HTERT RPE-1 (cell line): ENCODE measurements around the gene ADGRB2.

Experiments used
- in situ Hi-C: fragments of 300-500 bp; cut with MboI; formaldehyde crosslinking; loops from 4 replicates; pipeline ENCODE4 v1.14.3; 2020; ENCODE audit warnings: low sequenced_read_pairs

ADGRB2 gene

DNA sequence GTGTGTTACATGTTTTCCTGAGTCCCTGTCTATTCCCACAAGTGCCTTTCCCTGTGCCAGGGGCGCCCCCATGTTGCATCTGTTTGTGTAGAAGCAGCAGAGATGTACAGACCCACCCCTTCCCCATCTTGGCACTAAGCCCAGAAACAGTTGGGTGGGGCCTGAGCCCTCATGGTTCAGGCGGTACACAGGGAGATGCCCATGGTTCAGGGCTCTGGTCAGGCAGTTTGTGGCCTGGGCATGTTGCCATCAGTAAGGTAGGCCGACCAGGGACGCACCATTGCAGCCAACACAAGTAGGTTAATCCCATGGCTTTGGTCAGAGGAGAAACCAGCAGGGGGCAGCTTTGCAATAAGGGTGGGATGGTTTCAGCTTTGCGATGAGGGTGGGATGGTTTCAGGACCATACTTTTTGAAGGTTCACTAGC is 914 bp upstream of the ADGRB2 start:
- in situ Hi-C loops = no loop called here

DNA sequence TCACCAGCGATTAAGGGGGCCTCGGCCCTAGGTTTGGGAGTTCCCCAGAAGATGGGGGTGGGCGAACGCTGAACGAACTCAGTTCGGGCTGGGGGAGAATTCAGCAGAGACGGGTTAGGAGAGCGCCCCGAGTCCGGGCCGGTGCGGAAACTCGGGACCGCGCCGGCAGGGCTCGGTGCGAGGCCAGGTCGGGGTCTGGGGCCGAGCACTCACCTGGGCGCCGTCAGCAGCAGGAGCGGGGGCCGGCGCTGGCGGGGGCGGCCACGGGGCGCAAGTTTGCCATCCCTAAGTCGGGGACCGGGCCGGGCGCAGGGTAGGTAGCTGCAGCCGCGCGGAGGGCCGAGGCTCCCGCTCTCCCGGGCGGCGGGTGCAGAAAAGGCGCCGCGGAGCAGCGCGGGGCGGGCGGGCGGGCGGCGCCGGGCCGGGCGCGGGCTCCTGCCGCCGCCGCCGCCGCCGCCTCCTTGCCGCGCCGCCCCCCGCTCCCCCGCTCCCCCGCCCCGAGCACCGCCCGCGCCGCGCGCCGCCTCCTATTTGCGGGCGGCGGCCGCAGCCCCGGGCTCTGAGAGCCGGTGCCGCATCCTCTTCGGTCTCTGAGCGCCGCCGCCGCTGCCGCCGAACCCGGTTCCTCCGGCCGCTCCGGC is 349 bp downstream of the ADGRB2 start:
- in situ Hi-C loops = no loop called here

GRCh38 chr1:31762726-31763670 is 1.1 kb downstream of the ADGRB2 start:
- in situ Hi-C loops = no loop called here

DNA sequence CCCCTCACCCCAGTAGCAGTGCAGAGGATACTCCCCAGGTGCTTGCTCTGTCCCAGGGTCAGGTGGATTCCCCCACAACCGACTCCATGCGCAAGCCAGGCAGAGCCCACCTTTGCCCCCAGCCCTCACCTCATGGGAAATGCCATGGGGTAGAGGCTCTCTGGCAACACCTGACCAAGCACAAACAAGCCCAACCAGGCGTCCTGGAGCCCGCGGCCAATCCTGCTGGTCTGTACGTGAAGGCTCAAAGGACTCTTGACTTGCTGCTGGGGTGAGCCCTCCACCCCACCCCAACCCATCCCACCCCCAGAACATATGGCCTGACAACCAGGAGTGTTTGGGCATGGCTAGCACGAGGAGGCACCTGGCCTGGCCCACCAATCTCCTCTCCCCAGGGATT is 1.8 kb downstream of the ADGRB2 start:
- in situ Hi-C loops = no loop called here

DNA sequence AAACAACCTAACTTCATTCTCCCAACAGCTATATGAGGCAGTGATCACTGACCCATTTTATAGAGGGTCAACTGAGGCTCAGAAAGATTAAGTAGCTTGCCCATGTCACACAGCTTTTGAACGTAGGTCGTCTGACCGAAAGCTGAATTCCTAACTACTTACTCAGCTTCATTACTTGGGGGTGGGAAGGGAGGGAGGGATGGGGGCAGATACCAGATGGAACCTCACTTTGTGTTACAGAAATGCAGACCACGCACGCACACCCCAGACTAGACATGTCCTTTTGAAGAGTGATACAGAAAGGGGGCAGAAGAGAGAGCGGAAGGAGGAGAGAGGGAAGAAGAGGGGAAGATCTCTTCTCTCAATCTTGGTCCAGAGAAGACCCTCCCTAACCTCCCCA is 2.3 kb downstream of the ADGRB2 start:
- in situ Hi-C loops = no loop called here

GRCh38 chr1:31760471-31761470 is 3.4 kb downstream of the ADGRB2 start:
- in situ Hi-C loops = no loop called here

DNA sequence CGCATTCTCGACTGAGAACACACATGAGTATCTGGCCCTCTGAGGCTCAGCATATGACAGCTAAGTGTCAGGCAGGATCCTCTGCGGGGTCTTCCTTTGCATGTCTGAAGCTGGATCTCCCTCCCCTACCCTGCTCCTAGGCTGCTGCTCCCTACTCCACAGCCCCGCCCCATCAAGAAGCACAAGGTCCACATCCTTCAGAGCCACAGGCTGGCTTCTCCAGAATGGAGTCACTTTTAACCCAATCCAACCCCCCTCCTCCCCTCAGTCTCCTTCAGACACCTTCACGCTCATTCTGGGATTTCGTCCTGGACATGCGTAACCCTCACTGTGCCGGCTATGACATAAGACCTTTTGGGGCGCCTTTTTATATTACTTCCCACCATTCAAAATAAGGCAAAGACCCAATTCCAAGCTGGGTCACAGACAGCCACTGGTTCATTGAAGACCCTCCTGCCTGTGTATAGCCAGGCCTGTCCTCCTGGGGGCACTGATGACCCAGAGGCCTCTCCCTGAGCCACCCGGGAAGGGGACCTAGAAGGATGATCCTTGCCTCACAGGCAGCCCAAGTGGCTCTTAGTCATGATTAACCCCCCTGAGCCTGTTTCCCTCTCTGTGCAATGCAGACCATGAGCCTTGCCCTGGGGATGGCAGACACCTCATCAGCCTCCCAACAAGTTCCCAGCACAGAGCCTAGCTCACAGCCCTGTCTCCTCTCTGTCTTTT is 4.7 kb downstream of the ADGRB2 start:
- in situ Hi-C loops = no loop called here

GRCh38 chr1:31758823-31759222 is 5.3 kb downstream of the ADGRB2 start:
- in situ Hi-C loops = no loop called here

DNA sequence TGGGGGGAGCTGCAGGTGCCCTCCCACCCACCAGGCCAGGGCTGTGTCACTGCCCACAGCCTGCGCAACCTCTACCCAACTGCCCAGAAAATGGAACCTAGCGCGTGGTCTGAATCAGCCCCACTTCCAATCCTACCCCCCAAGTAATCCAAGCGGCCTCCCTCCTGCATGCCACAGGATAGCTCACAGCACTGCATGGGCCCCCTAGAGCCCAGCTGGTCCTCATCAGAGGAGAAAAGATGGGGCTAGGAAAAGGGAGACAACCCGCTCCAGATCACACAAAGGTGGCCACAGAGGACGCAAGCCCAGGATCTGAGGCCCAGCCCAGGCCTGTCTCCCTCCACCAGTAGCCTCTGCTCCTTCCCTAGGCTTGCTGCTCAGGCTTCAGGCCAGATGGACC is 6.2 kb downstream of the ADGRB2 start:
- in situ Hi-C loops = no loop called here

DNA sequence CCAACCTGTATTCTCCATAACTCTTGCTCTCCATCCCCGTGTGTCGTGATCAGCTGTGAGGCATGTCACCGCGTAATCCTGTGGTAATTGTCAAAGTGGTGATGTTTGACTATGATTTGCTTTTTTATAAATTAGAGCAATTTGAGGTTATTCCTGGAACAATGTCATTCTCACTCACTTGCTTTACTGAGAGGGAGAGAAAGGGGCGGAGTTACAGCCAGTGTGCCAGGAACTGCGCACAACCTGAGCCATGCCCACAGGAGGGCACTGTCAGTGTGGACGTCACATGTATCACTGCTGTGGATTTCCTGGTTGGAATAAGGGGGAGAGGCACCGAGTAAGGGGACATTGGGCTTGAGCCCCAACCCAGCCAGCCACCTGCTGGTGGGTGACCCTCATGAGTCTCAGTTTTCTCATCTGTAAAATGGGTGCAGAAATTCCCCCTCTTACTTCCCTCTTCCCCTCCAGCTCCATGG is 6.9 kb downstream of the ADGRB2 start:
- in situ Hi-C loops = no loop called here

DNA sequence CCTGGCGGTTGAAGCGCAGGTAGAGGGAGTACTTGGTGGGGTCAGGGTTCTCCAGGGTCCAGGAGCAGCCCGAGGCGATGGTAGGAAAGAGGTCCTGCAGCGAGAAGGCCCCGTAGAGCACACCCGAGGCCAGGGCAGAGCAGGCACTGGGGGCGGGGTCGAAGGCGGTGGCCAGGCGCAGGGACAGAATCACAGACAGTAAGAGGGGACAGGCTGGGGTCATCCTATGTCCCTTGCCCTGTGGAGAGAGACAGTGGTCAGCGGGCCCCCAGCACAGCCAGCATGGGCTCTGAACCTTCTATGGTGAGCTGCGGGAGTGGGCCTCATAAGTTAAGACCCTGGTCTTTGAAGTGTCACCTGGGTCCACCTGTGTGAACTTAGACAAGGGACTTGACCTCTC is 7.6 kb downstream of the ADGRB2 start:
- in situ Hi-C loops = no loop called here

DNA sequence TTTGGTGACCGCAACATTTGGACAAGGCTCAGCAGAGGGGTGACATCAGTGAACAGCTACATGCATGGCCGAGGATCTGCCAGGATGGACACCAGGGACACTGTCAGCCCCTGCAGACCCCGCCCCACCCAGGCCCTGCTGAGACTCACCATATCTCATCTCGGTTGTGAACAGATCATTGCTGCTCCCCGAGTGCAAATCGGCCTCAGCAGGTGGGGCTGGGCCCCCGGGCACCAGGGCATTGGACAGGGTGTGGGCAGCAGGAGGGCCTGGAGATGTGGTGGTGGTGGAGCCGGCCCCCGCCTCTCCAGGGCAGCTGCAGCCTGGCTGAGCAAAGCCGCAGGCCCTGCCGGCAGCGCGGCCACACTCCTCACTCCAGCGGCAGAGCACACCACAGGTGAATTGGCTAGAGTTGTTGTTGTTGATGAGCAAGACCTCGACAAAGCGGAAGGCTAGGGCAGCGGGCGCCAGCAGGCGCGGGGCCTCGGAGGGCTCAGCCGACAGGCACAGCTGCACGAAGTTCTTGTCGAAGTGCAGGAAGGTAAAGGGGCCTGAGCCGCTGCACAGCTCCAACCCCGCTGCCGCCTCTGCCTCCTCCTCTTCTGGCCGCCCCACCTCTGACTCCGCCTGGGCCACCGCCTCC is 8.2 kb downstream of the ADGRB2 start:
- in situ Hi-C loops = no loop called here

- in situ Hi-C loops = no loop called here
These were observed 8.9 kb downstream of the ADGRB2 start for GRCh38 chr1:31755197-31755611.

- in situ Hi-C loops = no loop called here
These were observed 9.7 kb downstream of the ADGRB2 start for GRCh38 chr1:31754397-31754796.

DNA sequence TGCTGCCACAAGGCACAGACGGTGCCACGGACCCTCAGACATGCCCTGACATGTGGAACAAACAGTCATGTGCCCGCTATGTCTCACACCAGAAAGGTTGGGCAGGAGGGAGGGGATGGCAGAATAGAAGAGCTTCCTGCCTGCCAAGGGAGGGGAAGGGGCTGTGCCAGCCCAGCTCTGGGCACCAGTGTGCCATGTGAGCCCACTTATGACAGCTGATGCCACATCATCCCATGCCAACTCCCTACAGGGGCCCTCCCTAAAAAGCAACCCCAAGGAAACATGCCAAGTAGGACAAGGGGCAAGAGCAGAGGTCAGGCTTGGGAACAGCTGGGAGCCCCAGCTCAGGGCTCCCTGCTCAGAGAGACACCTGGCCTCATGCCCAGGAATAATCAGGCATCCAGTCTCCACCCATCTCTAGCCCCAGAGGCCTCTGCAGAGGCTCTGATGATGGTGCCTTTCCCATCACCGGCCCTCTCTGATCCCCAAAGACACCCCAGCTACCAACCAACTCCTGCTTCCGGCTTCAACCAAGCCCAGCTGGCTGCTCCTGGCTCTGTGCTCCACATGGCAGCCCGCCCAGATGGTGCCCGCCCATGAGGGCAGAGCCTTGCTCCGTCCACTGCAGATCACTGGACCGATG is 10.3 kb downstream of the ADGRB2 start:
- in situ Hi-C loops = no loop called here

DNA sequence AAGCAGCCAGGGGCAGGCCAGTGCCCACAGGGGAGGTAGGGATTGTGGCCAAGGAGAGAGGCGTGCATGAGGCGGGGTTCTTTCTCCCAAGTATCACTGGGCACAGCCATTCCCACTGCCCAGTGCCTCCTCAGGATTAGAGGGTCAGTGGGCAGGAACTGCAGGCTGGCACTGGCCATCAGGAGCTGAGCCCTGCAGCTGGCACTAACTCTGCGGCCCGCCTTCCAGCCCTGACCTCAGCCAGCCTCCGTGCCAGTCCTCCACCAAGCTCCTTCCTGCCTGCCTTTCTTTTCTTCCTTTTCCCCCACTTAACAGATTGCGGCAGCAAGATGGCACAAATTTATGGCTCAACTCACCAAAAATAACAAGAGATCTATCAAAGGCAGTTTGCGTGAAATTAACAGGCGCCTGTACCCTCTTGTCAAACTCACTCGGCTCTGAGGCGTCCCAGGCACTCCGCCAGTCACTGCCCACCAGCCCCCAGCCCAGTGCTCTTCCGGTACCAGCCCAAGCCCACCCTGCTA is 11.1 kb downstream of the ADGRB2 start:
- in situ Hi-C loops = no loop called here

- in situ Hi-C loops = no loop called here
These were observed 11.9 kb downstream of the ADGRB2 start for GRCh38 chr1:31752258-31752657.

DNA sequence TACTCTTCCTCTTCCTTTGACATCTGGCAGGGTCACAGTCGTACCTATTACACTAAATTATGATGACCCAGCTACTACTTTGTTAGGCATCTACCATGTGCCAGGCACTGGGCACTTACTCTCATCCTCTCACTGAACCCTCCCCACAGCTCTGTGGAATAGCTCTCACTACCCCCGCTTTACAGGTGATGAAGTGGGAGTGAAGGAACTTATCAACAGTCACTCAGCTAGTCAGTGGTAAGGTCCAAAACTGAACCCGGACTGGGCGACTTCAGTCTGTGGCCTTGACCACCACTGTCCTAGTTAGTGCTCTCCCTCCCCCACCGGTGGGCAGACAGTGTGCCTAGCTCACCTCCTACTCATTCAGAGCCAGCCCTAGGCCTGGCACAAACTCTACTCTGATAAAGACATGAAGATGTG is 12.3 kb downstream of the ADGRB2 start:
- in situ Hi-C loops = no loop called here
